Stimulated activated CD8-positive, alpha-beta memory T cell treated with anti-CD3 and anti-CD28 coated beads, Interleukin-12 subunit alpha, Interleukin-12 subunit beta, amount 100 ng/mL, for 24 hours (primary cell): ENCODE results near the gene ZFYVE21.

Experiments used
- DNase-seq: peaks from one replicate; pipeline ENCODE4 v3.0.0-alpha.2; 2020; ENCODE audit errors: extremely low read depth

ZFYVE21 gene

DNA sequence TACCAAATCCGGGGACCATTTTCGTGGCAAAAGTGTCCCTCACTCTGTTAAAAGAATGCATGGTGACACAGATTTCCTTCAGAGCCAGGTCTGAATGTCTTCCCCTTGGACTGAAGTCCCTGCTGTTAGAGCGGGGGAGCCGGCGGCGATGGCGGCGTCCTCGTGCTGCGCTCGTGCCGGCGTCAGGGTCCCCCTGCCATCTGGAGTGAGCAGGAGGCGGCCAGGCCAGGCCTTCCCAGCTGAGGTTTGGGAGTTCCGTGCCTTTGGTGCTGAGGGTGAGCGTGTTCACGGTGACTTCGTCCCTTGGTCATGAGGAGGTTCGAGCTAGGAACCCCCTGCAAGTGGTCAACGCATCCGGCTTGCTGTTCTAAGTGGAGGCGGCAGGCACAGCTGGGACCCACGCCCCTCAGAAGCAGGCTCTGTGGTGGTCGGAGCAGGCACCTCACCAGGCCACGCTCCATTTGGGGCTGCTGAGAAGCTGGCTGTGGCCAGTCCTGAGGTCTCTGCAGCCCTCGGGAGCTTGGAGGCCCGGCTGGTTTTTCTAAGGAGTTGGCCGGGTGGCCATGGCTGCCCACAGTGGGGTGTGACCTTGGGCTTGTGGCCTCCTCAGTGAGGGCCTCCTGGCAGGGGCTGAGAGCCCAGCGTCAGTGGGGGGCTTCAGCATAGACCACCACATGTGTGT lies 9.5 kb downstream of the ZFYVE21 start:
- DNase-seq = no peak

GRCh38 chr14:103725739-103726395 lies 10.3 kb downstream of the ZFYVE21 start:
- no peak for DNase-seq

- DNase-seq = no peak
Measured at GRCh38 chr14:103726474-103726873, 10.9 kb downstream of the ZFYVE21 start.

DNA sequence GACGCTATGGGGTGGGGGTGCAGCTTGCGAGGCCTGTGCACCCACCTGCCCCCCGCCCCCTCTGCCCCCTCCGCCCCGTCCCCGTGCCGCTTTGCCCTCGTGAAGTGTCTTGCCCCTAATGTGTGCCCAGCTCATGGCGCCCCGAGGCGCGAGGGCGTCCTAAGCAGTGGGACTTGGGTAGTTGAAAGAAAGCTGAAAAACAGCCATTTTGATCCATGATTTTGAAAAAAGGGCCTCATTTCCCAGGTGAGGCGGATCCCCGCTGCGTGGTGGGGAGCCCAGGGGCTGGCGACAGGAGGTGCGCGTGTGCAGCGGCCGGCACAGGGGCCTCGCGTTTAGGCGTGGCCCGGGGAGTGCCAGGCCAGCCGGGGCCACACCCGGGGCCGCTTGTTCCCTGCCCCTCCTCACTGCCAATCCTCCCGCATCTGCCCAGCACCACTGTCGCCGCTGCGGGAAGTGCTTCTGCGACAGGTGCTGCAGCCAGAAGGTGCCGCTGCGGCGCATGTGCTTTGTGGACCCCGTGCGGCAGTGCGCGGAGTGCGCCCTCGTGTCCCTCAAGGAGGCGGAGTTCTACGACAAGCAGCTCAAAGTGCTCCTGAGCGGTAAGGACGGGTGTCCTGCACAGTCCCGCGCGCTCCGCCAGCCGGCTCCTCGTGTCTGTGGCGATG lies 11.8 kb downstream of the ZFYVE21 start:
- DNase-seq = no peak

- DNase-seq = no peak
Measured at GRCh38 chr14:103728141-103728540, 12.5 kb downstream of the ZFYVE21 start.

- no peak for DNase-seq
Measured at GRCh38 chr14:103728721-103729120, 13.1 kb downstream of the ZFYVE21 start.

GRCh38 chr14:103729496-103730448 lies 14.2 kb downstream of the ZFYVE21 start:
- no peak for DNase-seq

- no peak for DNase-seq
Measured at GRCh38 chr14:103730490-103731035, 15.0 kb downstream of the ZFYVE21 start.

- DNase-seq = no peak
Measured at GRCh38 chr14:103731481-103731880, 15.9 kb downstream of the ZFYVE21 start.

- DNase-seq = no peak
Measured at GRCh38 chr14:103731916-103732867, 16.6 kb downstream of the ZFYVE21 start.

- DNase-seq = no peak
Measured at GRCh38 chr14:103732868-103733620, 17.4 kb downstream of the ZFYVE21 start.

DNA sequence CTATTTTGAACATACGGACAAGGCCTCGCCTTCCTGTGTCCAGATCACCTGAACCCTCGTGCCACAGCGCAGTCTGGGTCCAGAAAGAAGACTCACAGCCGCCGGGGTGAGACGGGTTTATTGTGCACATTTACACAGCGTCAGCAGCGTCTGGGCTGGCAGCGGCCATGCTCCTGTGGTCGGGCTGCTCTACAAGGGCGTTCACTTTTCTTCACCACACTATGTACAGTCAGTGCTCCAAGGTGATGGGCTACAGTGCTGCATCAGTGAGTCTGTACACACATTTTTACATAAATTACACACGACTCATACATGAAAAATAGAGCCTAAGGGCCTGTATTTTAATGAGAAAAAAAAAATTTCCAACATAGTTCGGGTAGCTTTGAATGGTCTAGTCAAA lies 18.0 kb downstream of the ZFYVE21 start:
- DNase-seq = no peak

DNA sequence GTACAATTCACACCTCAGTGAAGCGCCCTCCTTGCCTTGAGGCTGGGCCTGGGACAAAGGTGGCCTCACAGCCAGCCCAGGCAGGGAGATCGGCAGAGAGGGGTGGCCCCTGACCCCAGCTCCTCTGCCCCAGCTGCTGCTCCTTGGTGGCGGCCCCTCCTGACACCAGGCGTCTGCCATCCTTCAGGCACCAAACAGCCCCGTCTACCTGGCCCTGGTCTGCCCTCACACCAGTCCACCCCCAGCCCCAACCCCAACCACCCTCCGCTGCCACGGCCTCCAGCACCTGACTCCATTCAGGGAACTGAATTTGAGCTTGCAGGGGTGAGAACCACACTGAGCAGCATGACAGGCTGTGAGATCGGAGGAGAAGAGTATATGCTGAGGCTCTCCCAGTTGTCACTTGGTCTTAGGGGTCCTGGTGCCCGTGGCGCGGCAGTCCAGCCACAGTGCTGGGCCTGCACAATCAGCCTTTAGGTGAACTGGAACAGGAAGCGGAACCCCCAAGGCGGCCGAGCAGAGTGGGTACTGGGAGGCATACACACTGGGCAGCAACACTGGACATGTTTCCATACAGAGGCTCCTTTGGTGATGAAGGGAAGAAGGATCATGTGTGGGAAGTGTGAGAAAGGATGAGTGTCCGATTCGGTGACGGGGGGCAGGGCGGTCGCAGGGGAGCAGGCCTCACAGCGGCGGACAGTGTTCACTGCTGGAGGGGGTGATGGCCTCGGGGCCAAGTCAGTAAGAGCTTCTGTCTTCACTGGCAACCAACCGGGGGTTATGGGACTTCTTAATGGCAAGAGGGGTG lies 18.7 kb downstream of the ZFYVE21 start:
- no peak for DNase-seq

DNA sequence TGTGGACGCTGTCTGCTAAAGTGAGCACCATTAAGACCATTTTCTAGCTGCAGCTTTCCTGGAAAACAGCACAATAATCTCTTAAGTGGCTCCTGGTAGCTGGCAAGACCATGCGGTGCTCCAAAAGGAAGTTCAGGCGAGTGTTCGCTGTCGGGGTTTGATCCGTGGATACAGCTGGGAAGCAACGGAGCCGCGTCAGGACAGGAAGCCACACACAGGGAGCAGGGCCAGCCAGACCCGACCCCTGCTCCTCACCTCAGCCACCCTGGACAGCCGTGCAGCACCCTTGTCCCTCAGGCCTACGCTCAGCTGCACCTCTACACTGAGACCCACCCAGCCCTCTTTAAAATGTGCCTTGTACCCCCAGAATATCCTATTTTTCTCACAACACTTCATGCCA lies 19.4 kb downstream of the ZFYVE21 start:
- no peak for DNase-seq

GRCh38 chr14:103735439-103735814 lies 19.8 kb downstream of the ZFYVE21 start:
- DNase-seq = no peak

GRCh38 chr14:103735815-103736545 lies 20.4 kb downstream of the ZFYVE21 start:
- DNase-seq = no peak

DNA sequence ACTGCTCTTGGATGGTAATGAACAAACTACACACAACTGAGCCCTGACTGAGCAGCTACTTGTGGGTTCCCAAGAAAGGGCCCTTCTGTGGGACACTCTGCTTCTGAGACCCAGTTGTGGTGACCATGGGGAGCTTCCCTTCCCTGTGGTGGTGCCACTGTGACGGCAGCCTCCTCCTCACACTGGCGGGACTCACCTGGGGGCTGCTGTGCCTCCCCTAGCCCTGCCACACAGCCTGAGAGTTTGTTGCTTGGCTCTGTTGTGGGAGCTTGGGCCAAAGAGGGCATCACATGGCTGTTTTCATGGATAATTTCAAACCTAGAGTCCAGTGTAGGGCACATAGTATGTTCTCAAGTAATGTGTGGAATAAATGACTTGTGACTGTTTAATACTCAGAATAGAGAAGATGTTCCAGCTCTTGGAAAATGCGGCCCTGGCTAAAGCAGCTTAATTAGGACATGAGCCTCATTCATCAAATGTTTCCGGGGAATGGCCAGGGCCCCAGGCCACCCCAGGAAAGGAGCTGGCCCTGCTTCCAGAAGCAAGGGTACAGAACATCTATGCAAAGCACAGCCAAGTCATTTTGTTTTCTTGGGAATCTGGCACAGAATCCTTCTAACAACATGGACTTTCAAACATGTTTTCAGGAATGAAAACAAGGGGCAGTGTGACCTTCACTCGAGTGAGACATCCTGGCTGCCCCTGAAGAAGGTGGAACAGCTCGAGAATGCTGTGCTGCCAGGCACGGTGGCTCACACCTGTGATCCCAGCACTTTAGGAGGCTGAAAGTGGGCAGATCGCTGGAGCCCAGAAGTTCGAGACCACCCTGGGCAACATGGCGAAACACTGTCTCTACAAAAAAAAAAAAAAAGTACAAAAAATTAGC lies 21.2 kb downstream of the ZFYVE21 start:
- DNase-seq = no peak
